Neural cell (in vitro differentiated cells): ENCODE data around the gene MAP4K5. TPM values are rescaled to one million over a fixed set of nuclear protein-coding genes. Genes with fewer than 3 reads are reported as not detected.

ENCODE experiments used
- H2AFZ ChIP-seq: fragments of 200-600, 300-800 bp; sonication (generic), shearing (Covaris generic); 2 replicates; pipeline ENCODE4 v1.6.0; 2014; ENCODE audit warnings: low read depth, mild to moderate bottlenecking, antibody characterized with exemption, low read length, moderate library complexity
- H3F3A ChIP-seq: fragments of 200-600 bp; shearing (Covaris generic); 2 replicates; pipeline ENCODE4 v1.6.1; 2016; ENCODE audit warnings: mild to moderate bottlenecking, moderate library complexity, mixed read lengths, antibody characterized with exemption, low read length; ENCODE audit not compliant: insufficient read depth, poor library complexity, severe bottlenecking
- H3K27ac ChIP-seq: fragments of 200-600, 300-800 bp; sonication (generic), shearing (Covaris generic); 2 replicates; pipeline ENCODE4 v1.5.1; 2014; ENCODE audit warnings: mild to moderate bottlenecking, low read length, moderate library complexity
- H3K27me3 ChIP-seq: fragments of 300-800, 200-600 bp; sonication (generic), shearing (Covaris generic); 2 replicates; pipeline ENCODE4 v1.6.0; 2014; ENCODE audit warnings: mild to moderate bottlenecking, low read depth, low read length, moderate library complexity; ENCODE audit not compliant: insufficient read depth
- H3K36me3 ChIP-seq: fragments of 300-800, 200-600 bp; sonication (generic), shearing (Covaris generic); 2 replicates; pipeline ENCODE4 v1.5.1; 2014; ENCODE audit warnings: mild to moderate bottlenecking, antibody characterized with exemption, low read length, moderate library complexity; ENCODE audit not compliant: insufficient read depth
- H3K4me2 ChIP-seq: fragments of 300-800, 200-600 bp; sonication (generic), shearing (Covaris generic); 2 replicates; pipeline ENCODE4 v1.6.0; 2014; ENCODE audit warnings: mild to moderate bottlenecking, low read length
- H3K4me3 ChIP-seq: fragments of 300-800, 200-600 bp; sonication (generic), shearing (Covaris generic); 2 replicates; pipeline ENCODE4 v1.5.1; 2014; ENCODE audit warnings: mild to moderate bottlenecking, low read length, moderate library complexity
- H3K79me2 ChIP-seq: fragments of 200-600 bp; shearing (Covaris generic); replicated peaks from 2 replicates; pipeline ENCODE4 v1.6.0; 2014; ENCODE audit warnings: mild to moderate bottlenecking, low read length, moderate library complexity; ENCODE audit not compliant: insufficient read depth
- H3K9ac ChIP-seq: fragments of 300-800, 200-600 bp; sonication (generic), shearing (Covaris generic); 2 replicates; pipeline ENCODE4 v1.6.1; 2016; ENCODE audit warnings: mild to moderate bottlenecking, low read length, mixed read lengths
- H3K9me2 ChIP-seq: fragments of 200-600 bp; shearing (Covaris generic); 2 replicates; pipeline ENCODE4 v1.6.1; 2016; ENCODE audit warnings: mild to moderate bottlenecking, low read length, mixed read lengths; ENCODE audit not compliant: insufficient read depth
- H3K9me3 ChIP-seq: fragments of 200-600, 300-800 bp; sonication (generic), shearing (Covaris generic); 2 replicates; pipeline ENCODE4 v1.6.1; 2016; ENCODE audit warnings: mild to moderate bottlenecking, mixed run types, low read length, moderate library complexity, mixed read lengths
- H4K20me1 ChIP-seq: fragments of 200-600 bp; shearing (Covaris generic); 2 replicates; pipeline ENCODE4 v1.6.1; 2016; ENCODE audit warnings: mild to moderate bottlenecking, mixed run types; ENCODE audit not compliant: insufficient read depth
- CTCF ChIP-seq: fragments of 450-650 bp; IDR thresholded peaks from 2 replicates; pipeline ENCODE4 v1.5.1; 2014; ENCODE audit warnings: antibody characterized with exemption, mild to moderate bottlenecking, moderate library complexity; ENCODE audit not compliant: poor library complexity, severe bottlenecking
- EP300 ChIP-seq: fragments of 450-650 bp; conservative IDR thresholded peaks from 2 replicates; pipeline ENCODE4 v1.6.1; 2014; ENCODE audit warnings: antibody characterized with exemption, mild to moderate bottlenecking, moderate library complexity; ENCODE audit not compliant: poor library complexity, severe bottlenecking
- EZH2 ChIP-seq: fragments of 200-600, 300-800 bp; shearing (Covaris generic), sonication (generic); IDR thresholded peaks from 2 replicates; pipeline ENCODE4 v1.6.1; 2014; ENCODE audit warnings: antibody characterized with exemption, low read length, borderline replicate concordance, mild to moderate bottlenecking; ENCODE audit not compliant: insufficient read depth, poor library complexity, severe bottlenecking
- MXI1 ChIP-seq: fragments of 450-650 bp; conservative IDR thresholded peaks from 2 replicates; pipeline ENCODE4 v1.6.1; 2014; ENCODE audit warnings: antibody characterized with exemption, mild to moderate bottlenecking; ENCODE audit not compliant: poor library complexity, severe bottlenecking
- POLR2AphosphoS5 ChIP-seq: IDR thresholded peaks from 2 replicates; pipeline ENCODE4 v1.6.1; 2012
- RAD21 ChIP-seq: fragments of 450-650 bp; conservative IDR thresholded peaks from 2 replicates; pipeline ENCODE4 v1.6.1; 2014; ENCODE audit warnings: antibody characterized with exemption, mild to moderate bottlenecking, moderate library complexity
- REST ChIP-seq: IDR thresholded peaks from 2 replicates; pipeline ENCODE4 v1.6.1; 2012; ENCODE audit warnings: borderline replicate concordance
- SMC3 ChIP-seq: fragments of 450-650 bp; conservative IDR thresholded peaks from 2 replicates; pipeline ENCODE4 v1.6.1; 2014; ENCODE audit warnings: antibody characterized with exemption, mild to moderate bottlenecking, moderate library complexity; ENCODE audit not compliant: poor library complexity
- TAF1 ChIP-seq: IDR thresholded peaks from 2 replicates; pipeline ENCODE4 v1.6.1; 2012; ENCODE audit warnings: low read depth
- polyA plus RNA-seq: library from polyadenylated mRNA; depleted of rRNA; stranded (reverse); fragments of >200 nt; gene quantifications from 2 replicates; pipeline ENCODE4 v1.2.3, GENCODE V29; 2014

MAP4K5 gene
- polyA plus RNA-seq, 1 donor from 2014 or later: 148 TPM

GRCh38 chr14:50479041-50479440, 53.3 kb downstream of the MAP4K5 start:
- no peaks in the 10 kb centered on the region for H3K9me3 ChIP-seq
- no peak overlapping the region for H2AFZ ChIP-seq
- no peaks in the 10 kb centered on the region for H3K79me2 ChIP-seq
- no peak overlapping the region for H3K4me2 ChIP-seq
- no peaks in the 10 kb centered on the region for H3F3A ChIP-seq
- H4K20me1 ChIP-seq: no peaks in the 10 kb centered on the region
- peaks cover 5% of the 10 kb centered on the region for H3K36me3 ChIP-seq
- H3K9ac ChIP-seq: no peak overlapping the region
- H3K27me3 ChIP-seq: no peaks in the 10 kb centered on the region
- TF ChIP-seq CTCF (no peak), RAD21 (no peak), SMC3 (no peak), POLR2AphosphoS5 (no peak), MXI1 (no peak), REST (no peak), EP300 (no peak), EZH2 (no peak), TAF1 (no peak)
- no peak overlapping the region for H3K4me3 ChIP-seq
- H3K9me2 ChIP-seq: no peaks in the 10 kb centered on the region
- H3K27ac ChIP-seq: no peak overlapping the region

- TF ChIP-seq MXI1: no peak
- Histone ChIP-seq H2AFZ (no peak overlapping the region), H3K27ac (no peak overlapping the region), H3K36me3 (peaks cover 8% of the 10 kb centered on the region), H3K9me3 (peaks cover 3% of the 10 kb centered on the region), H3K4me3 (no peak overlapping the region), H3F3A (no peaks in the 10 kb centered on the region), H3K9me2 (no peaks in the 10 kb centered on the region), H3K27me3 (no peaks in the 10 kb centered on the region), H4K20me1 (no peaks in the 10 kb centered on the region), H3K9ac (no peak overlapping the region), H3K4me2 (no peak overlapping the region), H3K79me2 (no peaks in the 10 kb centered on the region)
These were observed 54.6 kb downstream of the MAP4K5 start for GRCh38 chr14:50477760-50478159.

GRCh38 chr14:50476134-50476533, 56.2 kb downstream of the MAP4K5 start:
- no peak overlapping the region for H3K4me3 ChIP-seq
- H3K9me3 ChIP-seq: peaks cover 3% of the 10 kb centered on the region
- no peak for TF ChIP-seq MXI1
- TF ChIP-seq REST: no peak
- TF ChIP-seq EZH2: no peak
- TF ChIP-seq CTCF: no peak
- TF ChIP-seq RAD21: no peak
- no peak for TF ChIP-seq SMC3
- TF ChIP-seq TAF1: no peak
- no peak for TF ChIP-seq POLR2AphosphoS5
- TF ChIP-seq EP300: no peak

More at GRCh38 chr14:50476134-50476533, 56.2 kb downstream of the MAP4K5 start:
- H3K4me2 ChIP-seq: no peak overlapping the region
- no peak overlapping the region for H2AFZ ChIP-seq
- no peak overlapping the region for H3K27ac ChIP-seq
- H3K27me3 ChIP-seq: no peaks in the 10 kb centered on the region
- H4K20me1 ChIP-seq: no peaks in the 10 kb centered on the region
- peaks cover 6% of the 10 kb centered on the region for H3K36me3 ChIP-seq
- no peak overlapping the region for H3K9ac ChIP-seq
- no peaks in the 10 kb centered on the region for H3K9me2 ChIP-seq
- no peaks in the 10 kb centered on the region for H3F3A ChIP-seq
- no peaks in the 10 kb centered on the region for H3K79me2 ChIP-seq
